Uterus (tissue), 4 donors: ENCODE data around the gene NCL. TPM values are rescaled to one million over a fixed set of nuclear protein-coding genes. Genes with fewer than 3 reads are reported as not detected.

Experiments
- DNase-seq, 2 donors: peaks; one replicate each; pipeline ENCODE4 v3.0.0-alpha.2; 2019 to 2020
- H3K27ac ChIP-seq, 2 donors: fragments of 200-600 bp; sonication (generic); 1 replicate in 1 of 2; 2 replicates in 1 of 2; pipeline ENCODE4 v1.5.1; 2016 to 2018
- H3K27me3 ChIP-seq, 2 donors: fragments of 200-600 bp; sonication (generic); one replicate each; pipeline ENCODE4 v1.5.1; 2018 to 2019; ENCODE audit warnings: control low read depth in 1 of 2
- H3K36me3 ChIP-seq, 2 donors: fragments of 200-600 bp; sonication (generic); one replicate each; pipeline ENCODE4 v1.5.1; 2019; ENCODE audit warnings: control low read depth in 1 of 2
- H3K4me1 ChIP-seq, 2 donors: fragments of 200-600 bp; sonication (generic); one replicate each; pipeline ENCODE4 v1.5.1; 2018 to 2019; ENCODE audit warnings: control low read depth in 1 of 2
- H3K4me3 ChIP-seq, 2 donors: fragments of 200-600 bp; sonication (generic); 1 replicate in 1 of 2; 2 replicates in 1 of 2; pipeline ENCODE4 v1.5.1; 2018 to 2019; ENCODE audit warnings: mild to moderate bottlenecking in 1 of 2
- H3K9me3 ChIP-seq, 2 donors: fragments of 200-600 bp; sonication (generic); one replicate each; pipeline ENCODE4 v1.5.1; 2019; ENCODE audit warnings: control low read depth in 1 of 2
- POLR2A ChIP-seq, 2 donors: fragments of 450-650 bp; IDR thresholded peaks; one replicate each; pipeline ENCODE4 v1.6.1; 2016; ENCODE audit warnings: antibody characterized with exemption in 2 of 2, mild to moderate bottlenecking in 1 of 2, moderate library complexity in 1 of 2
- intact Hi-C: fragments of 100-400 bp; cut with DNase I; formaldehyde crosslinking; loops from one replicate; pipeline ENCODE4 v1.15.1; 2023; ENCODE audit warnings: low total_unique reads
- total RNA-seq, 4 donors: library from RNA; depleted of rRNA in 3 of 4; stranded (reverse); fragments of >200 nt in 3 of 4; gene quantifications; one replicate each; pipeline versions ENCODE4 v1.1.0 to v1.2.4, GENCODE V29; 2014 to 2023
- TF ChIP-seq, protein P1 (sequence below), 4 experiments: fragments of 200-600 bp in 2 of 4; fragments of 450-650 bp in 2 of 4; sonication (generic) in 2 of 4; IDR thresholded peaks; one replicate each; pipeline ENCODE4 v1.5.1; 2016 to 2019; ENCODE audit warnings: antibody characterized with exemption in 4 of 4, mild to moderate bottlenecking in 2 of 4, moderate library complexity in 1 of 4
- donor health status: DM: yes; HTN: yes; CAD: no.

NCL gene
- total RNA-seq, 4 donors from 2014 or later, result 68.8 to 429 (median 129) TPM

DNA sequence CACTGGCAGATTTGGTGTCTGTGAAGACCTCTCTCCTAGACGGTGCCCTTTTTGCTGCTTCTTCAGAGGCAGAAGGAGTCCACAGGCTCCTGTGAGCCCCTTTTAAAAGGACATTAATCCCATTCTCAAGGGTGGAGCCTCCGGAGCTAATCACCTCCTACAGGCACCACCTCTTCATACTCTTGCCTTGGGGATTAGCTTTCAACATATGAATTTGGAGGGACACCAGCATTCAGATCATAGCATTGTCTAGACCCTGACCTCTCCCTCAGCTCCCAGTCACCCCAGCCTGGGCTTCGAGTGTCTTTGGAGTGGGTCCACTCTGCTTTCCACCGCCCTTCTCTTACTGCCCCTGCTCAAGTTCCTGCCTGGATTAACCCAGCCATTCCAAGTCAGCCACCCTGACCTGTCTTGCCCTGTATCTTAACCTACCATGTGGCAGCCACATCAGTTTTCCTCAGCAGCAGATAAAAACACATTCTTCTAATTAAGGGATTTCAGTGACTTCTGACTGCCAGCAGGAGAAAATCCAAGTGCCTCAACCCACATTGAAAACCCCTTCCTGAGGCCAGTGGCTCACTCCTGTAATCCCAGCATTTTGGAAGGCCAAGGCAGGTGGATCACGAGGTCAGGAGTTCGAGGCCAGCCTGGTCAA, 6.1 kb upstream of the NCL start:
- intact Hi-C loops, result no loop called here
- no peaks in the 10 kb centered on the region for H3K9me3 ChIP-seq
- no peaks in the 10 kb centered on the region for H3K4me1 ChIP-seq
- no peak for TF ChIP-seq POLR2A (IDR thresholded peaks at IDR 0.05)
- TF ChIP-seq, protein P1, sequence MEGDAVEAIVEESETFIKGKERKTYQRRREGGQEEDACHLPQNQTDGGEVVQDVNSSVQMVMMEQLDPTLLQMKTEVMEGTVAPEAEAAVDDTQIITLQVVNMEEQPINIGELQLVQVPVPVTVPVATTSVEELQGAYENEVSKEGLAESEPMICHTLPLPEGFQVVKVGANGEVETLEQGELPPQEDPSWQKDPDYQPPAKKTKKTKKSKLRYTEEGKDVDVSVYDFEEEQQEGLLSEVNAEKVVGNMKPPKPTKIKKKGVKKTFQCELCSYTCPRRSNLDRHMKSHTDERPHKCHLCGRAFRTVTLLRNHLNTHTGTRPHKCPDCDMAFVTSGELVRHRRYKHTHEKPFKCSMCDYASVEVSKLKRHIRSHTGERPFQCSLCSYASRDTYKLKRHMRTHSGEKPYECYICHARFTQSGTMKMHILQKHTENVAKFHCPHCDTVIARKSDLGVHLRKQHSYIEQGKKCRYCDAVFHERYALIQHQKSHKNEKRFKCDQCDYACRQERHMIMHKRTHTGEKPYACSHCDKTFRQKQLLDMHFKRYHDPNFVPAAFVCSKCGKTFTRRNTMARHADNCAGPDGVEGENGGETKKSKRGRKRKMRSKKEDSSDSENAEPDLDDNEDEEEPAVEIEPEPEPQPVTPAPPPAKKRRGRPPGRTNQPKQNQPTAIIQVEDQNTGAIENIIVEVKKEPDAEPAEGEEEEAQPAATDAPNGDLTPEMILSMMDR (IDR thresholded peaks at IDR 0.05), result no peak
- no peak overlapping the region for H3K4me3 ChIP-seq
- DNase-seq, result no peak
- no peaks in the 10 kb centered on the region for H3K27me3 ChIP-seq
- H3K36me3 ChIP-seq, result no peaks in the 10 kb centered on the region
- no peak overlapping the region for H3K27ac ChIP-seq

DNA sequence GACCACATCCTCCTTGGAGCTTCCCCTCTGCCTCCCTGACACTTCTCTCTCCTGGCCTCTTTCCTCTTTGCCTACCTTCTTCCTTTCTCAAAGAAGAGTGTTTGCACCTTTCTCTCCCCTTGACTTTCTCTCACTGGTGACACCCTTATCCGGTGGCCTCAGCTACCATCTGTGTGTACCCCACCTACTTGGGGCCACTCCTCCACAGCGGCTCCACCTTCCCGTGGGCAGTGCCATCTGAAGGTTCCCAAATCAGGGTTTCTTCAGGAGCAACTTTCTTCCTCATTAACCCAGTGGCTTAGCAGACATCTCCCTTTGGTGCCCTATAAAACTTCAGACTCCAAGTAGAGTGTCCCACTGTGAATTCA, 5.3 kb upstream of the NCL start:
- Histone ChIP-seq H3K27me3 (no peaks in the 10 kb centered on the region), H3K9me3 (no peaks in the 10 kb centered on the region), H3K36me3 (no peaks in the 10 kb centered on the region), H3K27ac (no peak overlapping the region), H3K4me1 (no peaks in the 10 kb centered on the region), H3K4me3 (no peak overlapping the region)
- intact Hi-C loops, result no loop called here
- TF ChIP-seq, protein P1 (IDR thresholded peaks at IDR 0.05), result no peak
- TF ChIP-seq POLR2A (IDR thresholded peaks at IDR 0.05), result no peak
- DNase-seq, result no peak

DNA sequence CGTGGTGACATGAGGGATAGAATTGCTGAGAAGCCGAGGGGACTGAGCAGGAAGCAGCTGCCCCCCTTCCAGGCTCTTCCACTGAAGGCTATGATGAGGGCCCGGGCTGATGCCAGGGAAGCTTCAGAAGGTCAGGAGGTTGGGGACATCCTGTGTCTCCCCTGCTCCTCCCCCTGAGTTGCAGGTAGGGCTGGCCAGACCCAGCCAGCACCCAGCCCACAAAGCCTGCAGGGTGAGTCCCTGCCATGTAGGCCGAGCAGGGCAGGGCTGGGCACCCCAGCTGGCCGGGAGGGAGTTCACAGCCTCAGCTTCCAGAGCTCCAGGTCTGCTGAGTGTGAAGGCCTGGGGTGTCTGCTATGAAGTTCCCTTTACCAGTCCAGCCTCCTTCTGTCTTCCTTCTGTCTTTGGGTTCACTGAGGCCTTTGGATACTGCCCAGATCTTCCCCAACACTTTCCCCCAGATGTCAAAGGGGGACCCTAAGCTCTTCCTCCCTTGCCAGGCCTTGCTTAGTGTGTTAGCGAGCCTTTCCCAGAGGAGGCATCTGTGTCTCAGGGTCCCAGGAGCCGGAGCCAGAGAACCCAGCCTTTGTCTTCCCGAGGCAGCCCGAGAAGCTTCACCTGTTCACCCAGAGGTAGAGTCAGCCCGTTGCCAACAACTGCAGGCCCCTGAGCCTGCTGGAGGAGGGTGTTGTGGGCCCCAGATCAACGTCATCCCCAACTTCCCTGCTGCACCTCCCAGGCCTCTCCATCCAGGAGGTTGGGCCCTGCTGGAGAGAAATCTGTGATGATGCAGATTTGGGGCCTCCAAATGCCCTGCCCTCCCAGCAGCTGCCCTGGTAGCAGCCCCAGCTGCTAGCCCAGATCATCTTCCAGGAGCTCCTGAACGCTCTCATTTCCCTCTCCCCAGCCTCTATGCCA, 3.6 kb upstream of the NCL start:
- no peak overlapping the region for H3K27ac ChIP-seq
- H3K4me3 ChIP-seq, result no peak overlapping the region
- intact Hi-C loops, result no loop called here
- no peaks in the 10 kb centered on the region for H3K9me3 ChIP-seq
- H3K27me3 ChIP-seq, result no peaks in the 10 kb centered on the region
- H3K4me1 ChIP-seq, result peaks cover 0 to 3% of the 10 kb centered on the region in 2 donors
- H3K36me3 ChIP-seq, result no peaks in the 10 kb centered on the region
- TF ChIP-seq, protein P1 (IDR thresholded peaks at IDR 0.05), result no peak
- TF ChIP-seq POLR2A (IDR thresholded peaks at IDR 0.05), result no peak
- DNase-seq, result no peak

DNA sequence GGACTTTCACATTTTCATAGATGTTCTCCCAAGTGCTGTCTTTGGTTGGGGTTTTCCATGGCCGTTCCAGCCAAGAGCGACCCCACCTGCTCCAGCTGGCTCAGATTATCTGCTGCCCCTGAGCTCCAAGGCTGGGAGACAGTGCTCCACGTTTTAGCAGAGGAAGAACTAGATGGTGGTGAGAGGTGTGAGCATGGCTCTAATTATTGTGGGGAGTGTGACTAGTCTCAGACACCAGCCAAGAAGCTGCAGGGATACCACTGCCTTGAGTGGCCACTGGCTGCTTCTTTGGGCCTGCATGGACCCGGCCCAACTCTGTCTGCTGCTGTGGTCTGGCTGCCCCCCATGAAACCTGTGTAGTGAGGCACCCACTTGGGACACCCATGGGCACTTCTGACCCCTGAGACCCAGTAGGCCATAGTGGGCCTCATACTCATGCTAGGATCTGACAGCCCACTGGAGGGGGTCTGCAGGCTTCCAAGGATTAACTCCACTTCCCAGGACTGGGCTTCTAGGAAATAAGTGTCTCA, 2.8 kb upstream of the NCL start:
- Histone ChIP-seq H3K36me3 (no peaks in the 10 kb centered on the region), H3K4me3 (no peak overlapping the region), H3K4me1 (peaks cover 4 to 5% of the 10 kb centered on the region in 2 donors), H3K27me3 (no peaks in the 10 kb centered on the region), H3K27ac (no peak overlapping the region), H3K9me3 (no peaks in the 10 kb centered on the region)
- intact Hi-C loops, result no loop called here
- no peak for DNase-seq
- no peak for TF ChIP-seq POLR2A (IDR thresholded peaks at IDR 0.05)
- TF ChIP-seq, protein P1 (IDR thresholded peaks at IDR 0.05), result no peak
